ENCODE data around the gene CKAP2L.
"Not testable (repeated sequence)": the region's sequence is repeated elsewhere in the genome, so short reads cannot be mapped to it uniquely, and the experiment has no call there.

DNA sequence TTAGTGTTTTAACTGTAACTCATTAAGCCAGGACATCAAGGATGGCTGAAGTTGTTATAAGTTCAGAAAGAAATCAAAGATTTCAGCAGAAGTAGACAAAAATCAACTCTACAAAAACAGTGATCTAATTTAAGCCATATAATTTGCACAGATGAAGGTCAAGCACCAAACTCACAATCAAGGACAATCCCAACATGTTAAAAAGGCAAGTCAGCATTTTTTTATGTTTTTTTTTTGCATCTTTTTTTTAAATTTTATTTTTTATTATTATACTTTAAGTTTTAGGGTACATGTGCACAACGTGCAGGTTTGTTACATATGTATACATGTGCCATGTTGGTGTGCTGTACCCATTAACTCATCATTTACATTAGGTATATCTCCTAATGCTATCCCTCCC lies 48.3 kb downstream of the CKAP2L start:
- not testable (repeated sequence) for TF ChIP-seq POLR2A (IDR thresholded peaks at IDR 0.05; ENCODE audit: low read depth, low read length); POLR2AphosphoS5 (IDR thresholded peaks at IDR 0.05; ENCODE audit: insufficient read depth, low read depth, low read length); EZH2 (IDR thresholded peaks at IDR 0.05; ENCODE audit: borderline replicate concordance, low read depth, low read length, severe bottlenecking); GATA2 (IDR thresholded peaks at IDR 0.05; ENCODE audit: insufficient read depth, insufficient read length, low read depth, low read length); FOS (IDR thresholded peaks at IDR 0.05; ENCODE audit: borderline replicate concordance, insufficient read depth, low read length); MYC (IDR thresholded peaks at IDR 0.05; ENCODE audit: low read depth, low read length)
- TF ChIP-seq, protein P1, sequence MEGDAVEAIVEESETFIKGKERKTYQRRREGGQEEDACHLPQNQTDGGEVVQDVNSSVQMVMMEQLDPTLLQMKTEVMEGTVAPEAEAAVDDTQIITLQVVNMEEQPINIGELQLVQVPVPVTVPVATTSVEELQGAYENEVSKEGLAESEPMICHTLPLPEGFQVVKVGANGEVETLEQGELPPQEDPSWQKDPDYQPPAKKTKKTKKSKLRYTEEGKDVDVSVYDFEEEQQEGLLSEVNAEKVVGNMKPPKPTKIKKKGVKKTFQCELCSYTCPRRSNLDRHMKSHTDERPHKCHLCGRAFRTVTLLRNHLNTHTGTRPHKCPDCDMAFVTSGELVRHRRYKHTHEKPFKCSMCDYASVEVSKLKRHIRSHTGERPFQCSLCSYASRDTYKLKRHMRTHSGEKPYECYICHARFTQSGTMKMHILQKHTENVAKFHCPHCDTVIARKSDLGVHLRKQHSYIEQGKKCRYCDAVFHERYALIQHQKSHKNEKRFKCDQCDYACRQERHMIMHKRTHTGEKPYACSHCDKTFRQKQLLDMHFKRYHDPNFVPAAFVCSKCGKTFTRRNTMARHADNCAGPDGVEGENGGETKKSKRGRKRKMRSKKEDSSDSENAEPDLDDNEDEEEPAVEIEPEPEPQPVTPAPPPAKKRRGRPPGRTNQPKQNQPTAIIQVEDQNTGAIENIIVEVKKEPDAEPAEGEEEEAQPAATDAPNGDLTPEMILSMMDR (IDR thresholded peaks at IDR 0.05; ENCODE audit: extremely low read depth in 1 of 2, insufficient read depth in 1 of 2, low read depth in 1 of 2, low read length in 2 of 2): not testable (repeated sequence)
- TF ChIP-seq, protein P2, sequence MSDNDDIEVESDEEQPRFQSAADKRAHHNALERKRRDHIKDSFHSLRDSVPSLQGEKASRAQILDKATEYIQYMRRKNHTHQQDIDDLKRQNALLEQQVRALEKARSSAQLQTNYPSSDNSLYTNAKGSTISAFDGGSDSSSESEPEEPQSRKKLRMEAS (IDR thresholded peaks at IDR 0.05; ENCODE audit: insufficient read depth, insufficient read length): not testable (repeated sequence)

Measured in endothelial cell of umbilical vein (primary cell).